Glomerular endothelial cell (primary cell): Measurements from ENCODE around the gene CORO2B. TPM values are rescaled to one million over a fixed set of nuclear protein-coding genes. Genes with fewer than 3 reads are reported as not detected.

Experiments
- DNase-seq: peaks from one replicate; pipeline ENCODE4 v3.0.0-alpha.2; 2011; ENCODE audit warnings: low read depth, low spot score; ENCODE audit errors: extremely low read depth
- total RNA-seq: library from RNA; depleted of rRNA; stranded (reverse); fragments of >200 nt; gene quantifications from 2 replicates; pipeline ENCODE4 v1.2.3, GENCODE V29; 2015

Gene CORO2B
- total RNA-seq, 1 donor from 2014 or later = 7.8 TPM

- DNase-seq = no peak
Observed at GRCh38 chr15:68695061-68695595, 116.3 kb downstream of the CORO2B start.

GRCh38 chr15:68696414-68697363 lies 117.9 kb downstream of the CORO2B start:
- DNase-seq = no peak

- no peak for DNase-seq
Observed at GRCh38 chr15:68697711-68698690, 119.2 kb downstream of the CORO2B start.

- DNase-seq = no peak
Observed at GRCh38 chr15:68698708-68699107, 119.9 kb downstream of the CORO2B start.

GRCh38 chr15:68699124-68699880 lies 120.5 kb downstream of the CORO2B start:
- no peak for DNase-seq

GRCh38 chr15:68699881-68700454 lies 121.2 kb downstream of the CORO2B start:
- DNase-seq = no peak

- no peak for DNase-seq
Observed at GRCh38 chr15:68700455-68701123, 121.8 kb downstream of the CORO2B start.

GRCh38 chr15:68701886-68702285 lies 123.1 kb downstream of the CORO2B start:
- no peak for DNase-seq

GRCh38 chr15:68704496-68705021 lies 125.8 kb downstream of the CORO2B start:
- DNase-seq = no peak

- DNase-seq = no peak
Observed at GRCh38 chr15:68706256-68706655, 127.5 kb downstream of the CORO2B start.

GRCh38 chr15:68706931-68707330 lies 128.1 kb downstream of the CORO2B start:
- no peak for DNase-seq

- DNase-seq = no peak
Observed at GRCh38 chr15:68707386-68707785, 128.6 kb downstream of the CORO2B start.

- DNase-seq = no peak
Observed at GRCh38 chr15:68709876-68710275, 131.1 kb downstream of the CORO2B start.

- no peak for DNase-seq
Observed at GRCh38 chr15:68710536-68710935, 131.7 kb downstream of the CORO2B start.

GRCh38 chr15:68711406-68711805 lies 132.6 kb downstream of the CORO2B start:
- no peak for DNase-seq

- DNase-seq = no peak
Observed at GRCh38 chr15:68712886-68713285, 134.1 kb downstream of the CORO2B start.

- DNase-seq = no peak
Observed at GRCh38 chr15:68713874-68714273, 135.1 kb downstream of the CORO2B start.

GRCh38 chr15:68715111-68715510 lies 136.3 kb downstream of the CORO2B start:
- DNase-seq = no peak

- DNase-seq = no peak
Observed at GRCh38 chr15:68717951-68718350, 139.2 kb downstream of the CORO2B start.
